GM12864 (cell line): ENCODE data around the gene TRERF1.

Source experiments
- DNase-seq: peaks from one replicate; pipeline ENCODE4 v3.0.0-alpha.2; 2011; ENCODE audit warnings: low read depth
- H3K4me3 ChIP-seq: 2 replicates; pipeline ENCODE4 v1.5.1; 2011; ENCODE audit warnings: mild to moderate bottlenecking, low read depth, low read length, control low read depth
- CTCF ChIP-seq: IDR thresholded peaks from 2 replicates; pipeline ENCODE4 v1.5.1; 2011; ENCODE audit warnings: low read depth, mild to moderate bottlenecking, moderate library complexity, low read length, control low read depth, inconsistent platforms; ENCODE audit errors: missing control alignments

The TRERF1 gene

DNA sequence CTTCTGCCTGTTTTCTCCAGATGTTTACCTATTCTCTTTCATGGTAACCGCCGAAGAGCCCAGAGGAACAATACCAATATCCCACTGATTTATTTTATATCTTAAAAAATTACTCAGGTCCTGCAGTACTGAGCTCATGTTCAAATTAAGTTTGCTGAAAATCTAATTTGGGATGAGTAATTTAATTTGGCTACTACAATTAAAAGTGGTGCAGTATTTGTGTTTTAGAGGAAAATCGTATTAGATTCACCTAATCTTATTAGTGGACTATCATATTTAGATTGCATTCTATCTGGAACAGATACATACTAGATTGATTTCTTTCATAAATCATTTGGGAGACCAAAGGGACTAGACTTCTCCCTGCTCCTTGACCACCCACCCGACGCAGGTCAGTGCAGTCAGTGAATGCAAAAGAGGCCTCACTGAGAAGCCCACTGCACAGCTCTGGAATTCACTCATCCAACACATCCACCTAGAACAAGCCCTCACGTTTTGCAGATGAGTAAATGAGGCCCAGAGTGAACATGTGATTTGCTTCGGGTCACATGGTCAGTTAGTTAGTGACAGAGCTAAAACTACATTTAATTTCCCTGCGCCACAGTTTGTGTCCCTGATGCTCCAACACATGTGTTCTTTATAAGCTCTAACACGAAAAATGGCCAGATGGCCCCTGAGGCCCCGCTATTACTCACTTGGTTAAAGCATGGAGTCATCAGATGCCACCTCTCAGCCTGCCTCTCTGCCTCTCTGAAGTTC is 101.8 kb downstream of the TRERF1 start:
- no peak for DNase-seq
- no peak overlapping the region for H3K4me3 ChIP-seq
- TF ChIP-seq CTCF, result no peak

- DNase-seq, result no peak
- H3K4me3 ChIP-seq, result no peak overlapping the region
- TF ChIP-seq CTCF, result no peak
Measured at GRCh38 chr6:42347456-42347855, 104.3 kb downstream of the TRERF1 start.

- TF ChIP-seq CTCF, result no peak
- no peak for DNase-seq
Measured at GRCh38 chr6:42345696-42346416, 105.9 kb downstream of the TRERF1 start.

DNA sequence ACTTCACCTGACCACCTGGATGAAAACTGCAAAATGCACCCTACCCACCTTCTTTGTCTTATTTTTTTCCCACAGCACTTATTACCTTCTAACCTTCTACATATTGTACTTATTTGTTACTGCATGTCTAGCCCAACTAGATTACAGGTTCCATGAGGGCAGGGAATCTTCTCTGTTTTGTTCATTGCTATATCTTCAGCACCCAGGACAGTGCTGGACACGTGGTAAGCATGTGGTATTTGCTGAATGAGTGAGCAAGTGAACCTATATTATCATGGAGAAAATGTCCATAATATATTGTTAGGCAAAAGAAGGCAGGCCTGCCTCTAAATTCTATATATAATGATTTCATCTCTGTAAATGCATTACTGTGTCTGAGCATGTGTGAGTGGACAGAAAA is 107.0 kb downstream of the TRERF1 start:
- DNase-seq, result no peak
- H3K4me3 ChIP-seq, result no peak overlapping the region
- TF ChIP-seq CTCF, result no peak

More at GRCh38 chr6:42345696-42346416, 105.9 kb downstream of the TRERF1 start:
- no peak overlapping the region for H3K4me3 ChIP-seq

- TF ChIP-seq CTCF, result no peak
- H3K4me3 ChIP-seq, result no peak overlapping the region
- DNase-seq, result no peak
Measured at GRCh38 chr6:42341771-42342553, 109.8 kb downstream of the TRERF1 start.

- no peak for TF ChIP-seq CTCF
- no peak for DNase-seq
- H3K4me3 ChIP-seq, result no peak overlapping the region
Measured at GRCh38 chr6:42341221-42341620, 110.5 kb downstream of the TRERF1 start.
